GM19463 (cell line): ENCODE data around the gene ITPR1.

ENCODE experiments used
- ATAC-seq: cut with Tn5 transposase; IDR thresholded peaks from one replicate; pipeline ENCODE4 v1.9.1; 2021; ENCODE audit warnings: mild to moderate bottlenecking, moderate library complexity; ENCODE audit not compliant: unreplicated experiment

Gene ITPR1

GRCh38 chr3:4629095-4630007 lies 136.2 kb downstream of the ITPR1 start:
- no peak for ATAC-seq

GRCh38 chr3:4633078-4634004 lies 140.2 kb downstream of the ITPR1 start:
- ATAC-seq, result no peak

GRCh38 chr3:4634894-4635293 lies 141.7 kb downstream of the ITPR1 start:
- ATAC-seq, result no peak

- ATAC-seq, result no peak
Measured at GRCh38 chr3:4637265-4637664, 144.1 kb downstream of the ITPR1 start.

GRCh38 chr3:4641863-4642563 lies 148.9 kb downstream of the ITPR1 start:
- ATAC-seq, result no peak

GRCh38 chr3:4642611-4643010 lies 149.5 kb downstream of the ITPR1 start:
- ATAC-seq, result no peak

- no peak for ATAC-seq
Measured at GRCh38 chr3:4643904-4644547, 150.9 kb downstream of the ITPR1 start.

- no peak for ATAC-seq
Measured at GRCh38 chr3:4644951-4645350, 151.8 kb downstream of the ITPR1 start.

- no peak for ATAC-seq
Measured at GRCh38 chr3:4645468-4645867, 152.3 kb downstream of the ITPR1 start.

GRCh38 chr3:4647411-4647810 lies 154.3 kb downstream of the ITPR1 start:
- no peak for ATAC-seq

- ATAC-seq, result no peak
Measured at GRCh38 chr3:4655145-4656045, 162.2 kb downstream of the ITPR1 start.

GRCh38 chr3:4656059-4656458 lies 162.9 kb downstream of the ITPR1 start:
- ATAC-seq, result no peak

- no peak for ATAC-seq
Measured at GRCh38 chr3:4656626-4657328, 163.6 kb downstream of the ITPR1 start.

- ATAC-seq, result no peak
Measured at GRCh38 chr3:4660936-4661335, 167.8 kb downstream of the ITPR1 start.

GRCh38 chr3:4664412-4664811 lies 171.3 kb downstream of the ITPR1 start:
- ATAC-seq, result no peak

GRCh38 chr3:4665197-4665596 lies 172.0 kb downstream of the ITPR1 start:
- no peak for ATAC-seq

- ATAC-seq, result no peak
Measured at GRCh38 chr3:4666071-4666470, 172.9 kb downstream of the ITPR1 start.

- no peak for ATAC-seq
Measured at GRCh38 chr3:4670352-4670751, 177.2 kb downstream of the ITPR1 start.

GRCh38 chr3:4672725-4673275 lies 179.7 kb downstream of the ITPR1 start:
- ATAC-seq, result no peak
